ENCODE results near the gene TLCD1. TPM values are rescaled to one million over a fixed set of nuclear protein-coding genes. Genes with fewer than 3 reads are reported as not detected.
"Not testable (repeated sequence)": the region's sequence is repeated elsewhere in the genome, so short reads cannot be mapped to it uniquely, and the experiment has no call there.

TLCD1 gene
- polyA plus RNA-seq, 4 donors = 14.3 to 20.1 (median 17.9) TPM

DNA sequence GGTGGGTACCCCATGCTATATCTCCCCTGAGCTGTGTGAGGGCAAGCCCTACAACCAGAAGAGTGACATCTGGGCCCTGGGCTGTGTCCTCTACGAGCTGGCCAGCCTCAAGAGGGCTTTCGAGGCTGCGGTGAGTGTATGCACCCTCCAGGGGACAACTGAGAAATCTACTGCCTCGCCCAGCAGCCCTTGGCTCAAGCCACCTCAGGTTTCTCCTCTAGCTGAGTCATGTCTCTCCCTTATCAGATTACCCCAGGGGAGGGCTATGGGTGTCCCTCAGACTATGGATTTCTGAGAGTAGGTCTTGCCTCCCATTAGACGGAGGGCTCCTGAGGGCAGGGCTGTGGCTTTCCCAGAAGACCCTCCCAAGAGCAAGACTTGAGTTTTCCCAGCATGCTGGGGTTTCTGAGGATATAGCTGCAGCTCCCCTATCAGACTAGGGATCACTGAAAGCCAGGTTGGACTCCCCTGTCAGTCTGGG is 9.2 kb upstream of the TLCD1 start:
- DNase-seq (ENCODE audit: low read depth in 4 of 4, low spot score in 2 of 4) = no peak

DNA sequence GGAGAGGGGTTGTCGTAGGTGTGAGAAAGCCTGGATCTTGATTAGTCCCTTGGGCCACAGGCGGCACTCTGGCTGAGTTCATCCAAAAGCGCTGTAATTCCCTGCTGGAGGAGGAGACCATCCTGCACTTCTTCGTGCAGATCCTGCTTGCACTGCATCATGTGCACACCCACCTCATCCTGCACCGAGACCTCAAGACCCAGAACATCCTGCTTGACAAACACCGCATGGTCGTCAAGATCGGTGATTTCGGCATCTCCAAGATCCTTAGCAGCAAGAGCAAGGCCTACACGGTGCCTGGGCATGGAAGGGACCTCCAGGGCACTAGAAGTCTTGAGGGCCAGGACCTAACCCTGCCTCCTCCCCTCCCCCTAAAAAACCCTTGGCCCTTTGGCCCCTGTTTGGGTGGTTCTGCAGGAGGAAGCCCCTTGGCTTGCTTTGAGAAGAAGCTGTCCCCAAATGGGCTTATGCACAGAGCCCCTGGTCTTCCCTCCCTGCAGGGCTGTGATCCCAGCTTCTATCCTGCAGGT is 8.7 kb upstream of the TLCD1 start:
- no peak for DNase-seq (ENCODE audit: low read depth in 4 of 4, low spot score in 2 of 4)

DNA sequence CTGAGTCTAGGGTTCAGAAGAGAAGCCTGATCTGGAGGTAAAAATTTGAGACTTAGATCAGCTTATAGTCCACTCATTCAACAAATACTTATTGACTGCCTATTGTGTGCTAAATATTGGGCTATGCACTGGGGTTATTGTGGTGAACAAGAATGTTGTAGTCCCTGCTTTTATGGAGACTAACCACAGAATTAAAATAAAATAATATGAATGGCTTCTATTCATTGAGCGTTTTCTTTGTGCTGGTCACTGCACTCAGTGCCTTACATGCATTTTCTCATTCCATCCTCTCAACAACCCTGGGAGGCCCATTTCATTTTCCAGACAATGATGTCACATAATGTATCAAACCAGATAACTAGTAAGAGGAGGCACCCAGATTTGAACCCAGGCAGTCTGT is 7.3 kb upstream of the TLCD1 start:
- no peak for DNase-seq (ENCODE audit: low read depth in 4 of 4, low spot score in 2 of 4)

DNA sequence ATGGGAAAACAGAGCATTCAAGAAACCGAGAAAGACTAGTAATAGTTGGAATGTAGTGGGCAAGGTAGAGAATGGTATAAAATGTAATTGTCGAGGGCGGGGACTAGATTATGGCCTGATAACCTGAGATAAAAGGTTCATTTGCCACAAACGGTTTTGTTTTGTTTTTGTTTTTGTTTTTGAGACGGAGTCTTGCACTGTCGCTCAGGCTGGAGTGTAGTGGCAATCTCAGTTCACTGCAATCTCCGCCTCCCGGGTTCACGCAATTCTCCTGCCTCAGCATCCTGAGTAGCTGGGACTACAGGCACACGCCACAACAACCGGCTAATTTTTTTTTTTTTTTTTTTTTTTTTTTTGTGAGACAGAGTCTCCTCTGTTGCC is 3.9 kb upstream of the TLCD1 start:
- no peak for DNase-seq (ENCODE audit: low read depth in 4 of 4, low spot score in 2 of 4)

DNA sequence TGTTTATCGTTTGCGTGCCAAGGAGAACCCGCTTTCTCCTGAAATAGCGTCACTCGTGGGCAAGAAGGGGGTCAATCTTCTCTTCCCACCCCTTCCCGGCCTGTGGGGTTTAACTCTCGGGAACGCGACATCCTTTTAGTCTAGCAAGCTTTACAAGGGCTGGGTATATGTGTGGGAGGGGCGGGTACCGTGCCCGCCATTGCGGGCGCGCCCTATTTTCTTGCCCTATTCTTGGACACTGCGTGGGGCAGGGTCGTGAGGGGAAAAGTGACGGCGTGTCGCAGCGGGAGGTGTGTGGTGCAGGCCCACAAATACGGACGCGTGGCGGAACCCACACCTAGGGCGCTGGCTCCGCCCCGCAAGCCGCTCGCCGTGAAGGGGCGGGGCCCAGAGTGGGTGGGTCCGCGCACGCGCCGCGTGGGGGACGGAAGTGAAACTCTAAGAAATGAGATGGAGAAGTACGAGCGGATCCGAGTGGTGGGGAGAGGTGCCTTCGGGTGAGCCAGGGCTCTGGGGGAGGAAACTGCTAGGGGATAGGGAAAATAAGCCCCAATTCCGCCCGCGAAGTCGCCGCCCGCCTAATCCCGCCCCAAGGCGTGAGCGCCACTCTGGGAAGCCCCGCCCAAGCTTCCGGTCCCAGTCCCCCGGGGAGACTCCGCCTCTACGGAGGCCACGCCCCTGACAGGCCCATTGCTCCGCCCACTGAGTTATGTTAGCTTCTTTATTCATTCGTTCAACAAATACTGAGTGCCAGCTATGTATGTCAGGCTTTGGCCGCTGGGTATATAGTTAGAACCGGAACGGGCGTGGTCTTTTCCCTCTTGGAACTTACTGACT is 2.5 kb upstream of the TLCD1 start, which contains the start of gene NEK8:
TSS of gene NEK8 (plus strand) at position 425 of the 837 bp plus-strand sequence. CDS start at position 451, 26 bp downstream.
- peak in 2 of 4 donors; percentile 88 to 90 for DNase-seq (ENCODE audit: low read depth in 4 of 4, low spot score in 2 of 4)

DNA sequence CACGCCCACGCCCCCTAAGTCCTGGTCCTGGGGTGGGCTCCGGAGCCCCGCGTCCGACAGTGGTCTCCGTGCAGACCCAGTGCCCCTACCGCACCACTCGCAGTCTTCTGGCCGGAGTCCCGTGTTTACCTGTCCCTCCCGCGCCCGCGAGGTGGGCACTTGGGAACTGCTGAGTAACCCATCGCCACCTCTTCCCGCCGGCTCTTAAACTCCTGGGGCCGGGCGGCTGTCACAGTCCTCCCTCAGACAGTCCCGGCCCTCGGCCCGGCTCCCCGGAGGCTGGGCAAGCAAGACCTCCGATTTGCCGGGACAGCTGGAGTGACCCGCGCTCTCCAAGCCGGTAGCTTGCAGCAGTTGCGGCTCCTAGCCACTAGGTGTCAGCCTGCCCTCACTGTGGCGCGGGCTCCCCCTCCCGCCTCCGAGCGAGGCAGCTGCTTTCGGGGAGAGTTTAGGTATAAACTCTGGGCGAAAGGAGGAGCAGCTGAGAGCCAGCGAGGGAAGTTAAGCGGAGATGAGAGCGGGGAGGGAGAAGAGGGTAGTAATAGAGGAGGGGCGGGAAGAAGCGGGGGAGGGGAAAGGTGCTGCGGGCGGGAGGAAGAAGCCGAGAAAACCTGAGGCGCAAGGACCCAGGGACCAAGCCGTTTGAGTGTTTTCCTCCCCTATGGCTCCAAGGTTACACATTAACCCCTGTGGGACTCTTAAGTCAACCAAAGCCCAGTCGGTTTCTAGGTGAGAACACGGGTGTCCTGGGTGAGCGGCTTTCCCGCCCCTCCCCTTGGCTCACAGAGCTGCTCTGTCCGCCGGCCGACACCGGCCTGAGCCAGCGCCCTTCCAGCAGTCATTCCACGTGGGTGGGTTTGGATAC is 826 bp upstream of the TLCD1 start:
- DNase-seq (ENCODE audit: low read depth in 4 of 4, low spot score in 2 of 4) = peak in 2 of 4 donors; percentile 94 to 95

DNA sequence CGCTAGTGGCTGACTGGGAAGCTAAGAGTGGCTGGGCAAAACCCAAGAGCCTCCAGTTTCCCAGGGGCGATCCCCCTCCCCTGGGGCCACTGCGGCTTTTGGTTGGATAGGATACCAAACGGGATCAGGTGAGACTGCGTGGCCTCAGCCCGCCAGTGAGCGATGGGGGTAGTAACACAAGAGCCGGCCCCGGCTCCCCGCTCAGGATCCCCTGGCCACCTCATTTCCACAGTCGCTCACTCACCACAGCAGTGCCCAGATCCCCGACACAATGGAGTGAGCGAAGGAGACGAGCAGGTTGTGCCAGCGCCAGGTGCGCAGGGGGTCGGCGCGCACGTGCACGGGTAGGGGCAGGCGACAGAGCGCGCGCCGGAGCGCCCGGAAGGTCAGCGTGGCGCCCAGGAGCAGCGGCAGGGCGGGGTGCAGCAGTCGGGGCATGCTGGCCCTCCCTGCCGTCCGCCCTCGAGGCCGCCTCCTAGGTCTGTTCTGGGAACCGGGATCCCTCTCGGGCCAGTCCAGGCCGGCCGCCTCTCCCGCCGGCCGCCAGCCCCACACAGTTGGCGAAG is 290 bp downstream of the TLCD1 start:
- no peak for DNase-seq (ENCODE audit: low read depth in 4 of 4, low spot score in 2 of 4)

DNA sequence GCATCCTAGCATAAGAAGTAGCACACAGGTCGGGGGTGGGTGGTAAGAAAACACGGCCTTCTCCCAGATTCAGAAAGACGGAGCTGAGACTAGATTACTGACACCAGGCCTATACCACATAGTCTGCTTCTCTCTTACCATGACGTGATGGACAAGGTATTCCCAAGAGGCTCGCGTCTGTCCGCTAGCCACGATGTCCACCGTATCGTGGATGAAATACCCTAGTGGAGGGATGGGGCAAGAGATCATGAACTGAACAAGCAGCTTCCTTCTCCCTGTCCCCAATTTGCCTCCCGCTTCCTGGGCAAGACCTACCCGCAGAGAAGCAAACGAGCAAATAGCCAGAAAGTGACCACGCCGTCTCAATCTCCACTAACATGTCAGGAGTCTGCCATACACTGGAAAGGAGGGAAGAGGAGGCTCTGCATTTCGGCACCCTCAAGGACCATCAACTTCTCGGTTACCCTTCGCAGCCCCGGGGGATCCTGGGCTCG is 820 bp downstream of the TLCD1 start:
- no peak for DNase-seq (ENCODE audit: low read depth in 4 of 4, low spot score in 2 of 4)

DNA sequence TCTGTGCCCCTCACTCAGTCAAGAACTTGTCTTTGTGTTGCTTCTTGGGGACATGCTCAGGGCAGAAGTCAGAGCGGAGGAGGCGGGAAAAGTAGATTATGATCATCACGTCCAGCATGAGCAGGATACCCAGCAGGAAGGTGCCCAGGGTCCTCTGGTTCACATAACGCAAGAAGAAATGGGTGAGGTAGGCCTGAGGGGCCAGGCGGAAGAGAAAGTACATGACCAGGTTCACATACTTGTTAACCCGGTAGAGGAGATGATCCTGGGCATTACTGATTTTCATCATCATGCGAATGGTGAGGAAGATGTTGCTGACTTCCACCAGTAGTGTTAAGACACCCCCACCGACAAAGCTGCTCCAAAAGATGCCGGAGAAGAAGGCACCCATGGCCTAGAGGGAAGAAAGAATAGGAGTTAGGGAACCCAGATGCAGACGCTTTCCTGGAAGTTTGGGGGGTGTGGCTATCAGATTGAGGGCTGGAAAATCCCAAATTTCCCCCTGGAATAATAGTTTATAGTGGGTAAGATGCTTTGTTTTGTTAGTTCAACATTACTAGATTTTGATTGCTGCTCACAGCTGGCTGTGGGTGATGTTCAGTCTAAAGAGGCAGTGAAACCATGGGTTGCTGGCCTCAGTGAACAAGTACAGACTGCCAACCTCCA is 1.4 kb downstream of the TLCD1 start:
- DNase-seq (ENCODE audit: low read depth in 4 of 4, low spot score in 2 of 4) = no peak

DNA sequence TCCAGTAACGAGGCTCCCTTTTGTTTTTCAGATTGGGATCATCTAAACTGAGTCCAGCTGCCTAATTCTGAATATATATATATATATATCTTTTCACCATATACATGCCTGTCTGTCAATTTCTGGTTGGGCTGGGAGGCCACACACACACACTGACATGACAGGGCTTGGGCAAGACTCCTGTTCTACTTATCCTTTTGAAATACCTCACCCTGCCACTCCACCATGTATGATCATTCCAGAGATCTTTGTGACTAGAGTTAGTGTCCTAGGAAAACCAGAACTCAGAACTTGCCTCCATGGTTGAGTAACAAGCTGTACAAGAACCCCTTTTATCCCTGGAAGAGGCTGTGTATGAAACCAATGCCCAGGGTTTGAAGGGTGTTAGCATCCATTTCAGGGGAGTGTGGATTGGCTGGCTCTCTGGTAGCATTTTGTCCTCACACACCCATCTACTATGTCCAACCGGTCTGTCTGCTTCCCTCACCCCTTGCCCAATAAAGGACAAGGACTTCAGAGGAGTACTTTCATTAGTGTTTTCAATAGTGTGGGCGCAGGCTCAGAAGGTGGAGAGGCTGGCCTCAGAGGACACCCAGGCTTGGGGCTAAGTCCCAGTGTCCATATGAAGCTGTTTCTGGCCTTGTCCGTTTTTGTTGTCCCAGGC is 2.1 kb downstream of the TLCD1 start:
- not testable (repeated sequence) for DNase-seq (ENCODE audit: low read depth in 4 of 4, low spot score in 2 of 4)

DNA sequence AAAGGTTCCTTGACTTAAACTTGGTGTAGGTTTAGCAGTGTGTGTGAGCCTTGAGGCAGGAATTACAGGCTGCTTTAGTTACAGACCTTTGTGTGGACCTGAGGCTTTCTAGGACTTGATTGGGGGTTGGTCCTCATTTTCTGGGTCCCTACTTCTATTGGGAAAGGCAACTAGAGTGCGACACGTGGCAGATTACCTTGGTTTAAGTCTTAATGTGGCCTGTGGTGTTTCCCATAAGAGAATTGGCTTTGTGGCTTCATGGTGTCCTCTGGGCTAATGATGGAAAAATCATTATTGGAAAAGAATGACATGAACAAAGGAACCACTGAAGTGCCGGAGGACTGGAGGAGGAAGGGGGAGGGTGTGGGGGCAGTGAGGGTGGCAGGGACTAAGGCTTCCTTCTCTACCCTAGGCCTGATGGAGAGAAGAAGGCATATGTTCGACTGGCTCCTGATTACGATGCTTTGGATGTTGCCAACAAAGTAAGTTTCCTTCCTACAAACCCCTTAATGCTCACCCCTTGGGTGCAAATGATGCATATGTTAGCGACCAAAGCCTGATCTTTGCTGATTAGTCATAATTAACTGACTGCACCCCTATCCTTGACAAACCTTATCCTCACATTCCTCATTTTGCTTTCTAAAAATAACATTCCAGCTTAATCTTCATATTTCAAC is 2.7 kb downstream of the TLCD1 start:
- no peak for DNase-seq (ENCODE audit: low read depth in 4 of 4, low spot score in 2 of 4)

DNA sequence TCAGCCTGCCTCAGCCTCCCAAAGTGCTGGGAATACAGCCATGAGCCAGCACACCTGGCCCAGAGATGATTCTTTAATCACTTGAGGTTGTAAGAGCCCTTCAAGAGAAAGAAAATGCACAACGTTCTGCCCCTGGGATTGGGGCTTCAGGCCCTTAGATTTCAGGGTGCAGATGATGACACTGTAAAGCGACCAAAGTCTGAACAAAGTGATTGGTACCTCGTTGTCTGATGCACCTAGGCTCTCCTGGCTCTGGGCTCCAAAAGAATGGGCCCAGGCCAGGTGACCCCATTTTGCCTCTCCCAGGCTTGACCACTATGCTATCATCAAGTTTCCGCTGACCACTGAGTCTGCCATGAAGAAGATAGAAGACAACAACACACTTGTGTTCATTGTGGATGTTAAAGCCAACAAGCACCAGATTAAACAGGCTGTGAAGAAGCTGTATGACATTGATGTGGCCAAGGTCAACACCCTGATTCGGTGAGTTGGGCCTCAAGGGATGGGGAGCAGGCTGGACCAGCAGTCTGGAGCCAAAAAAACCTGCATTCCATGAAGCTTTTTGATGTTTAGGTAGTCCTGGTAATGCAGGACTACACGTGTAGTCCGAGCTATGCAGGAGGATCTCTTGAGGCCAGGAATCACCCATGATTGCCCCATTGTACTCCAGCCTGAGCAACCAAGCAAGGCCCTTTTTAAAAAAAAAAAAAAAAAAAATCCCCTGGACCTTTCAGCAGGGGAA is 3.4 kb downstream of the TLCD1 start:
- no peak for DNase-seq (ENCODE audit: low read depth in 4 of 4, low spot score in 2 of 4)

DNA sequence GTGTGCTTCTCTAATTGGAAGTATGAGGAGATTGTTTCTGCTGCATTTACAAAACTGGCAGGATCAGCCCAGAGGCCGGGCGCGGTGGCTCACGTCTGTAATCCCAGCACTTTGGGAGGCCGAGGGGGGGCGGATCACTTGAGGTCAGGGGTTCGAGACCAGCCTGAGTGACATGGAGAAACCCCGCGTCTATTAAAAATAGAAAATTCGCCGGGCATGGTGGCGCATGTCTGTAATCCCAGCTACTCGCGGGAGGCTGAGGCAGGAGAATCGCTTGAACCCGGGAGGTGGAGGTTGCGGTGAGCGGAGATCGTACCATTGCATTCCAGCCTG is 5.1 kb downstream of the TLCD1 start:
- DNase-seq (ENCODE audit: low read depth in 4 of 4, low spot score in 2 of 4) = not testable (repeated sequence)

DNA sequence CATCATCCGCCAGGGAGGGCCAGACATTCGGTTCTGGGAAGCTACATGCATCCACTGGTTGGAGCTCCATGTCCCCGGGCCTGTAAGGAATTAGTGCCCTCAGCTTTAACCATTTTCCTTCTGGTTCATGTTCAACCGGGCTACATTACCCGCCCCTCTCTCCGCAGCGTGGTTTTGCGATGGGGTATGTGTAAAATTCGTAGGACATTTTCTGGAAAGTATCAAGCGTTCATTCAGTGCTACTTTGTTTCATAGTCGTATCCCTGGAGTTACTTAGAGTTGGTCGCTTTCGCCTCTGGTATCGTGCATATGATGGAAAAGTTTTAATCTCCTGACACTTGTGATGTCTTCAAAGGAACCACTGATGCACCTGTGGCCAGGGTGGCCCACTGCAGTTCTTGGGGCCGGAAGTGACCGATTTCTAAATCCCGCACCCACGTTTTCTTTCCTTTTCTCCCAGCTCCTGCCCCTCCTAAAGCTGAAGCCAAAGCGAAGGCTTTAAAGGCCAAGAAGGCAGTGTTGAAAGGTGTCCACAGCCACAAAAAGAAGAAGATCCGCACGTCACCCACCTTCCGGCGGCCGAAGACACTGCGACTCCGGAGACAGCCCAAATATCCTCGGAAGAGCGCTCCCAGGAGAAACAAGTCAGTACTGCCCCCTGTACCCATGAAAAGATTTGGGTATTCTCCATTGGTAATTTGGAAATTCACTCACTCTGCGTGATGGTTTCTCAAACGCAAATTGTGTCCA is 5.6 kb downstream of the TLCD1 start:
- DNase-seq (ENCODE audit: low read depth in 4 of 4, low spot score in 2 of 4) = no peak

DNA sequence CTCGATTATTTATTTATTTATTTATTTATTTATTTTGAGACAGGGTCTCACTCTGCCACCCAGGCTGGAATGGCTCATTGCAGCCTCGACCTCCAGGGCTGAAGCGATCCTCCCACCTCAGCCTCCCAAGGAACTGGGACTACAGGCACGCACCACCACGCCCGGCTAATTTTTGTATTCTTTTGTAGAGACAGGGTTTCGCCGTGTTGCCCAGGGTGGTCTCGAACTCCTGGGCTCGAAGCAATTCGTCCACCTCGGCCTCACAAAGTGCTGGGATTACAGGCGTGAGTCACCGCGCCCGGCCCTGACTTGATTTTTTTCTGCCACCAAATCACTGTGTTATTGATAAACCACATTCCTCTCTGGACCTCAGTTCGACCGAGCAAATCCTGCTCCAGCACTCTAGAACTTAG is 7.0 kb downstream of the TLCD1 start:
- no peak for DNase-seq (ENCODE audit: low read depth in 4 of 4, low spot score in 2 of 4)

DNA sequence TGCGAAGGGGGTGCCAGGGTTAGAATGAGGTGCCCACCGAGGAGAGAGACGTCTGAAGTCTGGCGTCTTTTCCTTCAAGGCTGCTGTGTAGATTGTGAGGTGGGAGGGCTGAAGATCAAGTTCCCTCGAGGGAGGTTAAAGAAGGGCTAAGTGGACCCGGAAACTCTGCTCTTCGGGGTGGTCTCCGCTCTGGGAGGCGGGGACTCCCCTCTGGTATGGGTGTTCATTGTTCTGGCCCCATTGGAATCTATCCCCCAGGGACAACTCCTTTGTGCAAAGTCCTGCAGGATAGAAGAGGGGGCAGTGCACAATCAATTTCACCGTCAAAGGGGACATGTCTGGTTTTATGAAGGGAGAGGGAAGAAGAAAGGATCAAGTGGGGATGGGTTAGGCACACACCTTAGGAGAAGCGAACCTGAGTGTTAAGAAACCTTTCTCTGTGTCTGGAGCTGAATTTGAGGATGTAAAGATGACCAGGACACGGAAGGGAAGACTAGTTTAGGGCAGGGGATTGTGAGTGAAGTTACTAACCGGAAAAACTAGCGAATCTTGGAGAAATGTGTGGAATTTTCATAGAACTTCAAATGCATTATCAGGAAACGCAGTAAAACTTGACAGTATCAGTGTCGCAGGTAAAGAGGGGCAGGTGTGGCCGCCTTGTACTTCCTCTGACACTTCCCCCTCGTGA is 7.6 kb downstream of the TLCD1 start:
- no peak for DNase-seq (ENCODE audit: low read depth in 4 of 4, low spot score in 2 of 4)

Data from left renal cortex interstitium (tissue), 4 donors.